ENCODE results near the gene KLF15. TPM values are rescaled to one million over a fixed set of nuclear protein-coding genes. Genes with fewer than 3 reads are reported as not detected.

KLF15 gene
- total RNA-seq, 1 donor from 2014 or later = 33.0 TPM

- no peak for DNase-seq (ENCODE audit: missing footprints)
- intact Hi-C loops (cut with DNase I) = no loop called here
- no peak for ATAC-seq
These were observed 43.5 kb downstream of the KLF15 start for GRCh38 chr3:126313580-126314304.

GRCh38 chr3:126313166-126313565 lies 44.0 kb downstream of the KLF15 start:
- DNase-seq (ENCODE audit: missing footprints) (no peak), ATAC-seq (no peak)
- intact Hi-C loops (cut with DNase I) = no loop called here

GRCh38 chr3:126312341-126312740 lies 44.9 kb downstream of the KLF15 start:
- no peak for ATAC-seq
- DNase-seq (ENCODE audit: missing footprints) = no peak
- intact Hi-C loops (cut with DNase I) = no loop called here

- ATAC-seq = no peak
- DNase-seq (ENCODE audit: missing footprints) = no peak
- intact Hi-C loops (cut with DNase I) = no loop called here
These were observed 45.8 kb downstream of the KLF15 start for GRCh38 chr3:126311338-126311978.

- intact Hi-C loops (cut with DNase I) = no loop called here
- ATAC-seq = no peak
- DNase-seq (ENCODE audit: missing footprints) = no peak
These were observed 46.4 kb downstream of the KLF15 start for GRCh38 chr3:126310816-126311215.

GRCh38 chr3:126309861-126310655 lies 47.1 kb downstream of the KLF15 start:
- intact Hi-C loops (cut with DNase I) = no loop called here
- ATAC-seq = no peak
- DNase-seq (ENCODE audit: missing footprints) = no peak

GRCh38 chr3:126309165-126309564 lies 48.0 kb downstream of the KLF15 start:
- ATAC-seq = no peak
- DNase-seq (ENCODE audit: missing footprints) = no peak
- intact Hi-C loops (cut with DNase I) = no loop called here

- ATAC-seq (no peak), DNase-seq (ENCODE audit: missing footprints) (no peak)
- intact Hi-C loops (cut with DNase I) = no loop called here
These were observed 48.6 kb downstream of the KLF15 start for GRCh38 chr3:126308394-126309125.

- ATAC-seq (no peak), DNase-seq (ENCODE audit: missing footprints) (no peak)
- intact Hi-C loops (cut with DNase I) = no loop called here
These were observed 49.4 kb downstream of the KLF15 start for GRCh38 chr3:126307591-126308393.

- ATAC-seq (no peak), DNase-seq (ENCODE audit: missing footprints) (no peak)
- intact Hi-C loops (cut with DNase I) = no loop called here
These were observed 50.2 kb downstream of the KLF15 start for GRCh38 chr3:126306888-126307482.

- ATAC-seq (no peak), DNase-seq (ENCODE audit: missing footprints) (no peak)
- intact Hi-C loops (cut with DNase I) = no loop called here
These were observed 50.8 kb downstream of the KLF15 start for GRCh38 chr3:126306397-126306796.

- intact Hi-C loops (cut with DNase I) = no loop called here
- DNase-seq (ENCODE audit: missing footprints) (no peak), ATAC-seq (no peak)
These were observed 51.8 kb downstream of the KLF15 start for GRCh38 chr3:126305427-126305826.

GRCh38 chr3:126304704-126305103 lies 52.5 kb downstream of the KLF15 start:
- ATAC-seq = no peak
- intact Hi-C loops (cut with DNase I) = no loop called here

GRCh38 chr3:126304291-126304690 lies 52.9 kb downstream of the KLF15 start:
- ATAC-seq = no peak
- DNase-seq (ENCODE audit: missing footprints) = no peak
- intact Hi-C loops (cut with DNase I) = no loop called here

More at GRCh38 chr3:126304704-126305103, 52.5 kb downstream of the KLF15 start:
- no peak for DNase-seq (ENCODE audit: missing footprints)

- intact Hi-C loops (cut with DNase I) = no loop called here
- no peak for DNase-seq (ENCODE audit: missing footprints)
- no peak for ATAC-seq
These were observed 53.9 kb downstream of the KLF15 start for GRCh38 chr3:126303272-126303671.

- no peak for DNase-seq (ENCODE audit: missing footprints)
- intact Hi-C loops (cut with DNase I) = no loop called here
These were observed 56.3 kb downstream of the KLF15 start for GRCh38 chr3:126300761-126301481.

GRCh38 chr3:126300001-126300760 lies 57.0 kb downstream of the KLF15 start:
- intact Hi-C loops (cut with DNase I) = no loop called here
- ATAC-seq (peak; percentile 23), DNase-seq (ENCODE audit: missing footprints) (no peak)

More at GRCh38 chr3:126300761-126301481, 56.3 kb downstream of the KLF15 start:
- ATAC-seq = peak; percentile 88

Data from Right ventricle myocardium inferior (tissue), 1 donor.